ENCODE measurements around the gene EFNA1. TPM values are rescaled to one million over a fixed set of nuclear protein-coding genes. Genes with fewer than 3 reads are reported as not detected.
A peak's percentile ranks its signal among the peaks of the same experiment; 100 is the strongest.

The EFNA1 gene
- total RNA-seq, 1 experiment from 2014 or later = 6.5 TPM

GRCh38 chr1:155091071-155092051 is 36.3 kb upstream of the EFNA1 start (continued):
- TF ChIP-seq ARID4B (CRISPR knock-in tag; IDR thresholded peaks at IDR 0.05; ENCODE audit: borderline replicate concordance) (peak; percentile 45; the same call in 1 of the 2 replicates), CTCF (IDR thresholded peaks at IDR 0.05) (peak; percentile 99), ZNF423 (CRISPR knock-in tag; IDR thresholded peaks at IDR 0.05) (no peak), SMAD3 (CRISPR knock-in tag; IDR thresholded peaks at IDR 0.05; ENCODE audit: borderline replicate concordance) (no peak), ZBTB43 (CRISPR knock-in tag; IDR thresholded peaks at IDR 0.05) (no peak), USF1 (CRISPR knock-in tag; IDR thresholded peaks at IDR 0.05) (peak; percentile 66; the same call in 1 of the 2 replicates), TEAD4 (CRISPR knock-in tag; IDR thresholded peaks at IDR 0.05) (no peak), TP53 (CRISPR knock-in tag; IDR thresholded peaks at IDR 0.05) (no peak), MAX (CRISPR knock-in tag; IDR thresholded peaks at IDR 0.05) (peak; percentile 79; the same call in 1 of the 2 replicates), SMAD4 (CRISPR knock-in tag; IDR thresholded peaks at IDR 0.05) (no peak)

GRCh38 chr1:155092131-155092530 is 35.5 kb upstream of the EFNA1 start:
- Mint-ChIP-seq H3K9me3 (no peaks in the 10 kb centered on the region), H3K36me3 (no peaks in the 10 kb centered on the region), H3K27me3 (ENCODE audit: low read depth) (peaks cover 15% of the 10 kb centered on the region), H3K27ac (no peak overlapping the region), H3K4me1 (peaks cover 25% of the 10 kb centered on the region), H3K4me3 (no peak overlapping the region)
- DNase-seq (ENCODE audit: low spot score) (no peak), ATAC-seq (no peak)
- ChIA-PET CTCF (interaction anchor here (0.5 to 6.8 kb wide), 47 partner anchors 8 to 509 kb away, joined by 3 to 605 read pairs (median 6); partner anchors contain the start of genes ADAM15, CLK2, DPM3 and EFNA1), POLR2A (interaction anchor here (0.9 to 1.6 kb wide), 6 partner anchors 37 to 121 kb away, joined by 3 to 9 read pairs (median 4); partner anchors contain the start of genes KRTCAP2, SHC1 and SLC50A1)
- TF ChIP-seq GRHL2 (CRISPR knock-in tag; IDR thresholded peaks at IDR 0.05; ENCODE audit: insufficient replicate concordance, severe bottlenecking) (no peak), ATF2 (CRISPR knock-in tag; IDR thresholded peaks at IDR 0.05; ENCODE audit: borderline replicate concordance, low read depth) (no peak), MXD4 (CRISPR knock-in tag; IDR thresholded peaks at IDR 0.05; ENCODE audit: borderline replicate concordance) (no peak), ELF4 (CRISPR knock-in tag; IDR thresholded peaks at IDR 0.05; ENCODE audit: low read depth) (no peak), CDX4 (CRISPR knock-in tag; IDR thresholded peaks at IDR 0.05; ENCODE audit: borderline replicate concordance) (no peak), E2F5 (CRISPR knock-in tag; IDR thresholded peaks at IDR 0.05) (no peak), NFE2L1 (CRISPR knock-in tag; IDR thresholded peaks at IDR 0.05) (no peak), FOXJ3 (CRISPR knock-in tag; IDR thresholded peaks at IDR 0.05; ENCODE audit: borderline replicate concordance) (no peak), ZBTB21 (CRISPR knock-in tag; IDR thresholded peaks at IDR 0.05; ENCODE audit: borderline replicate concordance) (no peak)

All from WTC11 (cell line).